Gastrocnemius medialis (tissue), 4 donors: ENCODE measurements around the gene IL1R1. TPM values are rescaled to one million over a fixed set of nuclear protein-coding genes. Genes with fewer than 3 reads are reported as not detected.

Experiments used
- ATAC-seq, 2 donors: fragments of 150-250 bp; one replicate each; pipeline ENCODE4 v1.9.1; 2016
- DNase-seq, 2 donors: peaks; one replicate each; pipeline ENCODE4 v3.0.0-alpha.2; 2019
- H3K27ac ChIP-seq, 4 donors: fragments of 200-600 bp; sonication (generic); 1 replicate in 1 of 4; 2 replicates in 3 of 4; pipeline ENCODE4 v1.5.1; 2016 to 2018; ENCODE audit warnings: mild to moderate bottlenecking in 2 of 4, moderate library complexity in 1 of 4
- H3K27me3 ChIP-seq, 3 donors: fragments of 200-600 bp; sonication (generic) in 2 of 3; 1 replicate in 1 of 3; 2 replicates in 2 of 3; pipeline versions ENCODE4 v1.5.1 to v1.6.0; 2016 to 2019; ENCODE audit warnings: mild to moderate bottlenecking in 1 of 3, moderate library complexity in 1 of 3
- H3K36me3 ChIP-seq, 2 donors: fragments of 200-600 bp; sonication (generic) in 1 of 2; one replicate each; pipeline ENCODE4 v1.5.1; 2017 to 2018
- H3K4me1 ChIP-seq, 2 donors: fragments of 200-600 bp; sonication (generic) in 1 of 2; one replicate each; pipeline ENCODE4 v1.5.1; 2016 to 2017; ENCODE audit warnings: mild to moderate bottlenecking in 2 of 2
- H3K4me3 ChIP-seq, 4 donors: fragments of 200-600 bp; sonication (generic) in 3 of 4; 1 replicate in 1 of 4; 2 replicates in 3 of 4; pipeline ENCODE4 v1.5.1; 2016 to 2019; ENCODE audit warnings: mild to moderate bottlenecking in 2 of 4
- H3K9me3 ChIP-seq, 3 donors: fragments of 200-600 bp; sonication (generic) in 2 of 3; 1 replicate in 1 of 3; 2 replicates in 2 of 3; pipeline ENCODE4 v1.5.1; 2016 to 2019
- POLR2A ChIP-seq, 2 donors: fragments of 450-650 bp; IDR thresholded peaks; one replicate each; pipeline ENCODE4 v1.6.1; 2017; ENCODE audit warnings: antibody characterized with exemption in 2 of 2, mild to moderate bottlenecking in 2 of 2, moderate library complexity in 2 of 2
- in situ Hi-C, 4 donors: fragments of 200-750 bp; cut with MboI; loops; one replicate each; pipeline versions ENCODE4 v1.15.0 to v1.8.0; 2017; ENCODE audit warnings: low sequenced_read_pairs in 4 of 4
- intact Hi-C: fragments of 100-400 bp; cut with DNase I; formaldehyde crosslinking; loops from one replicate; pipeline ENCODE4 v1.15.1; 2023; ENCODE audit warnings: low total_unique reads
- total RNA-seq, 4 donors: library from RNA; depleted of rRNA; stranded (reverse); fragments of >200 nt; gene quantifications; one replicate each; pipeline versions ENCODE4 v1.1.0 to v1.2.3, GENCODE V29; 2016
- TF ChIP-seq, protein P1 (sequence below), 5 experiments: fragments of 450-650 bp in 3 of 5; fragments of 200-600 bp in 2 of 5; sonication (generic) in 2 of 5; IDR thresholded peaks in 4 of 5; conservative IDR thresholded peaks in 1 of 5; 1 replicate in 4 of 5; 2 replicates in 1 of 5; pipeline ENCODE4 v1.5.1; 2016 to 2019; ENCODE audit warnings: antibody characterized with exemption in 5 of 5, mild to moderate bottlenecking in 3 of 5, moderate library complexity in 3 of 5

The IL1R1 gene
- total RNA-seq, 4 donors from 2014 or later: 17.6 to 23.3 (median 19.3) TPM

DNA sequence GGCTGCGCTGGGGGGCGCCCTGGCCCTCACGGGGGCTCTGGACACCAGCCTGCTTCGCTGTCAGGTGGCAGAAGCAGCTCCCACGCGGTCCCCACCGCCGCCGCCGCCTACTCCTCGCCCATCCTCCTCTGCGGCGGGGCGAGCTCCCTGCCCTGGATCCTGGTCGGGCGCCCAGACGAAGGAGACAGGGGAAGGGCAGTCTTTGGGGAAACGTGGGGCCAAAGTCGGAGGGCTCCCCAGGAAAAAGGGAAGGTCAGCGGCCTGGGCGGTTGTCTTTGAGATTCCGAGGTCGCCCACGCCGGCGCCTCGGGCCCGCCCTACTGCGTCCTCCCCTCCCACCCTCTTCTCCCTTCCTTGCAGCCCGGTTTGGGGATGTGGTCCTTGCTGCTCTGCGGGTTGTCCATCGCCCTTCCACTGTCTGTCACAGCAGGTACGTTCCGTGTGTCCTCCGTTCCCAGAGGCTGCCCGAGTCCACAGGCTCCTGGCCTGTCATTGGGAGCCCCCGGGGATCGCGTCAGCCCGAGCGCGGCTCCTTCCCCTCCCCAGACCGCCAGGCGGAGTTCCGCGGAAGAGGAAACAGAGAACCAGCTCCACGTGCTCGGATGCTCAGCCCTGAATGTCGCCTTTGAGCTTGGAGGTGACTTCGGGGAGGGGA lies 45.1 kb downstream of the IL1R1 start:
- peak; percentile 31 to 41 for DNase-seq
- Histone ChIP-seq H3K9me3 (no peaks in the 10 kb centered on the region), H3K27ac (peak overlapping the region; percentile 50 to 74 (median 60)), H3K4me1 (no peaks in the 10 kb centered on the region), H3K36me3 (no peaks in the 10 kb centered on the region), H3K27me3 (no peaks in the 10 kb centered on the region), H3K4me3 (peak overlapping the region; percentile 56 to 66 (median 61))
- intact Hi-C loops (loop anchor here (1.0 to 10.0 kb wide), 3 partner anchors 54 to 167 kb away; partner anchors contain the start of gene IL18R1), in situ Hi-C loops (loop anchor here in 1 of 4 donors (10.0 kb wide), 1 partner anchor 47 kb away; no protein-coding TSS in a partner anchor)
- TF ChIP-seq POLR2A (IDR thresholded peaks at IDR 0.05): peak in 1 of 2 donors; percentile 28
- TF ChIP-seq, protein P1, sequence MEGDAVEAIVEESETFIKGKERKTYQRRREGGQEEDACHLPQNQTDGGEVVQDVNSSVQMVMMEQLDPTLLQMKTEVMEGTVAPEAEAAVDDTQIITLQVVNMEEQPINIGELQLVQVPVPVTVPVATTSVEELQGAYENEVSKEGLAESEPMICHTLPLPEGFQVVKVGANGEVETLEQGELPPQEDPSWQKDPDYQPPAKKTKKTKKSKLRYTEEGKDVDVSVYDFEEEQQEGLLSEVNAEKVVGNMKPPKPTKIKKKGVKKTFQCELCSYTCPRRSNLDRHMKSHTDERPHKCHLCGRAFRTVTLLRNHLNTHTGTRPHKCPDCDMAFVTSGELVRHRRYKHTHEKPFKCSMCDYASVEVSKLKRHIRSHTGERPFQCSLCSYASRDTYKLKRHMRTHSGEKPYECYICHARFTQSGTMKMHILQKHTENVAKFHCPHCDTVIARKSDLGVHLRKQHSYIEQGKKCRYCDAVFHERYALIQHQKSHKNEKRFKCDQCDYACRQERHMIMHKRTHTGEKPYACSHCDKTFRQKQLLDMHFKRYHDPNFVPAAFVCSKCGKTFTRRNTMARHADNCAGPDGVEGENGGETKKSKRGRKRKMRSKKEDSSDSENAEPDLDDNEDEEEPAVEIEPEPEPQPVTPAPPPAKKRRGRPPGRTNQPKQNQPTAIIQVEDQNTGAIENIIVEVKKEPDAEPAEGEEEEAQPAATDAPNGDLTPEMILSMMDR (IDR thresholded peaks at IDR 0.05 in 4 of 5, conservative IDR thresholded peaks at IDR 0.05 in 1 of 5): peak in 4 of 5 experiments; percentile 27 to 54 (median 50)
- ATAC-seq: peak; percentile 72 to 75

DNA sequence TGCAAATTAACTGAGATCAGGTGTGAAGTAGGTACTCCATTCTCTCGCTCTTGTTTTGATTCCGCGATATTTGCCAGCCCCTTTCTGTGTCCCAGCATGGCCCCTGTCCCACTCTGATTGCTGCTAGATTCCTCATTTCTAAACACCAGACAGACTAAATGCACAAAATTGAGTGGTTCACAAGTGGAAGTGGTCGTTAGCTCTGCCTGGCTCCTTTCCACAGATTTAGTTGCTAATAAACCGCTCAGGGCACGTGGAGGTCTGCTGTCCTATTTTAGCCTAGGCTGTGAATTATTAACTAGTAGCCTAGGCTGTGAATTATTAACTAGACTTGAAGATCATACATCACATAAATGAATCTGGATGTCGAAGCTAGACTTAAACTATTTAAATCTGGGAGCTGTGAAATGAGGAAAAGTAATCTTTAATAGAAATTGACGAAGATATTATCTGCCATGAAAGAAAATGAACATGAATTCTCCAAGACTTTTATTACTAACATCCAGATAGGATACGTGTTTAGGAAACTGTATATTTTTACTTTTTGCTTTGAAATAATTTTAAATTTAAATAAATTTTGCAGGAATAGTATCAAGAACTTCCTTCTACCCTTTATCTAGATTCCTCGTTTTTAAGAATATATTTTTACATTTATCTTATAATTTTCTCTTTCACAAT lies 48.0 kb downstream of the IL1R1 start:
- no peak overlapping the region for H3K27ac ChIP-seq
- DNase-seq (no peak), ATAC-seq (no peak)
- H3K27me3 ChIP-seq: no peaks in the 10 kb centered on the region
- no peak for TF ChIP-seq POLR2A (IDR thresholded peaks at IDR 0.05)
- TF ChIP-seq, protein P1 (IDR thresholded peaks at IDR 0.05 in 4 of 5, conservative IDR thresholded peaks at IDR 0.05 in 1 of 5): no peak
- no peak overlapping the region for H3K4me3 ChIP-seq
- no peaks in the 10 kb centered on the region for H3K4me1 ChIP-seq
- in situ Hi-C loops (no loop called here), intact Hi-C loops (no loop called here)
- no peaks in the 10 kb centered on the region for H3K36me3 ChIP-seq
- no peaks in the 10 kb centered on the region for H3K9me3 ChIP-seq

DNA sequence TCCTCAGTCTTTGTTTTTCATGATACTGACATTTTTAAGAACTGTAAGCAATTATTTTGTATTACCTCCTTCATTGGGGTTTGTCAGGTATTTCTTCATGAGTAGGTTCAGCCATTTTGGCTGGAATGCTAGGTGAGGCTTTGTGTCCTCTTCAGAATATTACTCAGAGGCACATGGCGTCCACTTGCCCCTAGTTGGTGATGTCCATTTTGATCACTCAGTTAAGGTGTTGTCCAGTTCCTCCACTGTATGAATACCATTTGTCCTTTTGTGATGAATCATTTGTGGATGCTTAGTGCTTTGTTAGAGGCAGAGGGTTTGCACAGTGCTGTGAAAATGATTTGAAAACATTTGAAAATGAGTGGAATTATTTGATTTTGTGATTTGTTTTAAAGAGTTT lies 49.0 kb downstream of the IL1R1 start:
- Histone ChIP-seq H3K4me3 (no peak overlapping the region), H3K27ac (no peak overlapping the region), H3K27me3 (no peaks in the 10 kb centered on the region), H3K9me3 (no peaks in the 10 kb centered on the region), H3K36me3 (no peaks in the 10 kb centered on the region), H3K4me1 (no peaks in the 10 kb centered on the region)
- ATAC-seq: no peak
- intact Hi-C loops (no loop called here), in situ Hi-C loops (no loop called here)
- DNase-seq: no peak
- no peak for TF ChIP-seq POLR2A (IDR thresholded peaks at IDR 0.05)
- TF ChIP-seq, protein P1 (IDR thresholded peaks at IDR 0.05 in 4 of 5, conservative IDR thresholded peaks at IDR 0.05 in 1 of 5): no peak

DNA sequence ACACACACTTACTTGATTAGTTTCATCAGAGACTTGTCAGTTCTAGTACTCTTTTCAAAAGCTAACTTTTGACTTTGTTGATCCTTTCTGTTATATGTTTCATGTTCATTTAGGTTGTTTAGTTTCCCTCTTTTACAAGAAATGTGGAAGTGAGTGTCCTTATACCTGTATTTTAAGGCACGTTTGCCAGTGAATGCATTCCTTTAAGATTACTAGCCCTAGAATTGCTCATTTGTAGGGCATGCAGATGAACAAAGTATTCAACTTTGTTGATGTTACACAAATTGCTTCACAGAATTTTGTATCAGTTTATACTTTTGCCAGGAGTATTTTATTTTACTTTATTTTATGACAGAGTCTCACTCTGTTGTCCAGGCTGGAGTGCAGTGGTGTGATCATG lies 50.5 kb downstream of the IL1R1 start:
- Histone ChIP-seq H3K4me1 (no peaks in the 10 kb centered on the region), H3K4me3 (no peak overlapping the region), H3K9me3 (no peaks in the 10 kb centered on the region), H3K36me3 (no peaks in the 10 kb centered on the region), H3K27ac (no peak overlapping the region), H3K27me3 (no peaks in the 10 kb centered on the region)
- no peak for DNase-seq
- in situ Hi-C loops: no loop called here
- no peak for ATAC-seq
- TF ChIP-seq, protein P1 (IDR thresholded peaks at IDR 0.05 in 4 of 5, conservative IDR thresholded peaks at IDR 0.05 in 1 of 5): no peak
- no peak for TF ChIP-seq POLR2A (IDR thresholded peaks at IDR 0.05)
- intact Hi-C loops: no loop called here
